LNCAP (cell line): Measurements from ENCODE around the gene PATZ1.

Source experiments
- CTCF ChIP-seq: fragments of 450-650 bp; IDR thresholded peaks from 2 replicates; pipeline ENCODE4 v1.5.1; 2017; ENCODE audit warnings: mild to moderate bottlenecking

PATZ1 gene

DNA sequence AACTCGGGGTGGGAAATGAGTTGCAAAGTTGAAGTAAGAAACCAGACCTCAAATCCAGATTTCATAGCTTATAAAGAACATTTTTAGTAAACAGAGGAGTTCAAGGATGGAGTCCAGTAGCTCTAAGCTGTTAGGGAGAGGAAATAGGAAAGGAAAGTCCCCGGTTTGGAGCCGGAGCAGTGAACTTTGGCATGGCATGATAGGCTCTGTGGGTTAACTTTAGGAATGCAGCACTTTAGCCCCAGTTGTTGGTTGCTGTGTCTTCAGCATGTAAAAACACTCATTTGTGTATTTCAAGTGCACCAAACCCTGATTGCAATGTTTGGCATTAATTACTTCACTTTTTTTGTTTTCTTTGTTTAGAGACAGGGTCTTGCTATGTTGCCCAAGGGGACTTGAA lies 45.2 kb downstream of the PATZ1 start:
- no peak for TF ChIP-seq CTCF

- no peak for TF ChIP-seq CTCF
These were observed 50.1 kb downstream of the PATZ1 start for GRCh38 chr22:31295831-31296657.

DNA sequence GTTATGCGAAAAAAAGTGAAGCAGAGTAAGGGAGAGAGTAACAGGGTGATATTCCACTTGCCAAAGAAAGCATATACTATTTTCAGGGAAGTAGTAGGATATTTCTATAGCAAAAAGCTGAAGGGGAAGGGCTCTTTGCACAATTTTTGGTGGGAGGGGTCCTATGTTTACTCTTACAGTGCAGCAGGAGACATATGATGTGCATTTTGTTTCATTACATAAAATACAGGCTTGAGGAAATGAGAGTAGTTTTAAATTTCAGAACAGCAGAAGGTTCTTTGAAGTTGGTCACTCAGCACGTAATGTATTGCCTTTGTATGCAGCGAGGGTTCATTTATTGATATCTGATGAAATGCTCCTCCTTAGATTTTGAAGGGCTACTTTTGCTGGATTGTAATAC lies 50.8 kb downstream of the PATZ1 start:
- no peak for TF ChIP-seq CTCF

- TF ChIP-seq CTCF, result peak; percentile 43; the same call in 1 of the 2 replicates
These were observed 53.7 kb downstream of the PATZ1 start, which contains the start of gene PIK3IP1 for GRCh38 chr22:31292236-31292989. Gene PIK3IP1 (minus strand): TSS chr22:31292488. CDS start chr22:31292344, 144 bp downstream.

GRCh38 chr22:31291481-31292235 lies 54.5 kb downstream of the PATZ1 start:
- TF ChIP-seq CTCF, result no peak

DNA sequence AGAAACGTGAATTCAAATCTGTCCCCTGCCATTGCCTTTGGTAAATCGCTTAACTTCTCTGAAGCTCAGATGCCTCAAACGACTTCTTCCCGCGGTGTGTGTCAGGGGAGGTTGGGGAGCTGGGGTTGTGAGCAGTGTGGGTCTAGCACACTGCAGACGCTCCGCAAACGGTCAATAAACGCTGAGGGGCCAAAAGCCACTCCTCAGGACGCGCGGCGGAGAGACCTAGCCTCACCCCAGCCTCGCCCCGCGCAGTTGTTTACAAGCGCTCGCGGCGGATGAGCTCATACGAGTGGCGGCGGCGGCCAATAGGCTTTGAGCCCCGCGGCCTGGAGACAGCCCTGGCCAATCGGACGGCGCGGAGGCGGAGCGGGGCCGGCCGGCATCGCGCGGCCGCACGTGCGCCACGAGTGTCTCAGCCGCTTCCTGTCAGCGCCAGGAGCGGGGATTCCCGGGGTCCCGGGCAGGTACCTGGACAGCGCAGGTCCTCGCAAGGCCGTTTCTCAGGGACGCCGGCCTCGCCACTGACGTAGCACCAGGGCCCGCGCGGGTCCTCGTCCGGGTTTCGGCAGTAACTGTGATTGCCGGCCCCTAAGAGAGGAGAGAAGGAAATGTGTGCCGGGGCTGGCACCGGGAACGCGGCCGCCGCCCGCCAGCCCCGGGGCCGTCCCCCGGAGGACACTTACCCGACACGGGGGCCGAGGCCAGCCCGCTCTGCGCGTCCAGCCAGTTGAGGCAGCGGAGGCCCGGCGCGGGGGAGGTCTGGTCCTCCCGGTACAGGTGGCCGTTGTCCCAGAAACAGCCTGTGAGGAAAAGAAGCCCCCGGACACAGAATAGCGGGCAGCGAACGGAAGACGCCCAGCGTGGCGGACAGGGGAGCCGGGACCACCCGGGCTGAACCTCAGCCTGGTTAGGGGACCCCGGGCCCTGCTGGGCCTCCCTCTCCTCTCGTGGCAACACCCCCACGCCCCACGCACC lies 55.4 kb downstream of the PATZ1 start:
- no peak for TF ChIP-seq CTCF
